ENCODE data around the gene TAGLN2.
"Not testable (repeated sequence)": the region's sequence is repeated elsewhere in the genome, so short reads cannot be mapped to it uniquely, and the experiment has no call there.

The TAGLN2 gene

GRCh38 chr1:159920202-159920601, 5.1 kb downstream of the TAGLN2 start:
- DNase-seq: no peak

- DNase-seq: no peak
Measured at GRCh38 chr1:159919236-159919865, 6.0 kb downstream of the TAGLN2 start.

GRCh38 chr1:159918352-159919200, 6.7 kb downstream of the TAGLN2 start:
- DNase-seq: no peak

GRCh38 chr1:159917533-159918351, 7.6 kb downstream of the TAGLN2 start:
- no peak for DNase-seq

- peak; percentile 100 for DNase-seq
Measured at GRCh38 chr1:159916242-159917051, 8.9 kb downstream of the TAGLN2 start.

- no peak for DNase-seq
Measured at GRCh38 chr1:159915571-159916241, 9.6 kb downstream of the TAGLN2 start.

- peak; percentile 38 for DNase-seq
Measured at GRCh38 chr1:159914252-159915018, 10.9 kb downstream of the TAGLN2 start.

- DNase-seq: peak; percentile 66
Measured at GRCh38 chr1:159913451-159914192, 11.7 kb downstream of the TAGLN2 start.

GRCh38 chr1:159911326-159912070, 13.8 kb downstream of the TAGLN2 start:
- DNase-seq: no peak

- DNase-seq: no peak
Measured at GRCh38 chr1:159908031-159908940, 17.0 kb downstream of the TAGLN2 start.

- no peak for DNase-seq
Measured at GRCh38 chr1:159906960-159907359, 18.3 kb downstream of the TAGLN2 start.

- DNase-seq: not testable (repeated sequence)
Measured at GRCh38 chr1:159904036-159904435, 21.3 kb downstream of the TAGLN2 start.

GRCh38 chr1:159902541-159902940, 22.8 kb downstream of the TAGLN2 start:
- DNase-seq: no peak

- DNase-seq: no peak
Measured at GRCh38 chr1:159900755-159901360, 24.4 kb downstream of the TAGLN2 start.

- DNase-seq: peak; percentile 35
Measured at GRCh38 chr1:159900086-159900680, 25.1 kb downstream of the TAGLN2 start, which contains the start of gene CFAP45. CFAP45 (minus strand) TSS chr1:159900165; CDS start chr1:159900098, 67 bp downstream.

- not testable (repeated sequence) for DNase-seq
Measured at GRCh38 chr1:159899634-159900033, 25.7 kb downstream of the TAGLN2 start.

GRCh38 chr1:159898527-159898926, 26.8 kb downstream of the TAGLN2 start:
- DNase-seq: no peak
